Measurements from ENCODE around the gene LRP2. TPM values are rescaled to one million over a fixed set of nuclear protein-coding genes. Genes with fewer than 3 reads are reported as not detected.

Gene LRP2
- total and polyA plus RNA-seq, 2 of the 8 experiments (the other 6 are each of a cell fraction or from before 2014, with no cell fraction given), result 2.0 to 2.9 TPM

- H2BK20ac ChIP-seq (ENCODE audit: low read length), result no peak overlapping the region
- H3K4me1 ChIP-seq (replicated peaks in 1 of 4; ENCODE audit: control insufficient read depth in 3 of 4, insufficient read depth in 4 of 4, low read length in 3 of 4), result peaks cover 0 to 2% (median 0%) of the 10 kb centered on the region in 4 experiments; a peak in 1 of 7 replicates
- no peak overlapping the region for H3K9ac ChIP-seq (replicated peaks in 1 of 4; ENCODE audit: extremely low read depth in 1 of 4, low read depth in 3 of 4, low read length in 3 of 4)
- whole genome bisulfite sequencing, 2 experiments (ENCODE audit: extremely low coverage in 1 of 2, insufficient coverage in 1 of 2, insufficient read length in 1 of 2, insufficient replicate concordance in 2 of 2, low coverage in 1 of 2, low lambda C conversion rate in 2 of 2, missing lambda C conversion rate in 1 of 2), result 89% methylated on average over 4 of the region's 4 CpGs; no CpG with 5 or more reads in 1 of the 2 experiments
- H3K27ac ChIP-seq (ENCODE audit: low read depth, low read length), result no peak overlapping the region
- no peak overlapping the region for H3K4me3 ChIP-seq (ENCODE audit: extremely low read depth in 1 of 4, insufficient read depth in 2 of 4, low read depth in 3 of 4, low read length in 4 of 4)
- no peak overlapping the region for H2BK12ac ChIP-seq (ENCODE audit: low read depth, low read length)
- H2BK5ac ChIP-seq (ENCODE audit: low read depth, low read length), result no peak overlapping the region
- no peak overlapping the region for H4K91ac ChIP-seq (replicated peaks; ENCODE audit: insufficient read length, low read length)
- no peak for DNase-seq (ENCODE audit: low read depth in 1 of 2, low spot score in 2 of 2)
- H3K36me3 ChIP-seq (ENCODE audit: control insufficient read depth in 2 of 4, insufficient read depth in 4 of 4, low read length in 3 of 4), result peaks cover 0 to 4% (median 0%) of the 10 kb centered on the region in 4 experiments; a peak in 1 of 8 replicates
- no peak overlapping the region for H4K8ac ChIP-seq (ENCODE audit: extremely low read depth, insufficient read depth, low read length)
- H3K56ac ChIP-seq (replicated peaks; ENCODE audit: insufficient read length, low read depth, low read length), result no peak overlapping the region
- no peak overlapping the region for H3K23ac ChIP-seq (ENCODE audit: insufficient read length)
- H2AFZ ChIP-seq (ENCODE audit: low read length), result no peak overlapping the region
- ChIA-PET CTCF (ENCODE audit: partially characterized antibody) (interaction anchor here (0.7 to 1.7 kb wide), 2 partner anchors 25 to 136 kb away, joined by 3 to 6 read pairs; no protein-coding TSS in a partner anchor), POLR2A (ENCODE audit: partially characterized antibody) (no interaction called here)
- H2BK120ac ChIP-seq (replicated peaks; ENCODE audit: low read depth, low read length), result no peak overlapping the region
- no peak overlapping the region for H4K5ac ChIP-seq (ENCODE audit: insufficient read length, low read depth, low read length)
- H3K18ac ChIP-seq (ENCODE audit: extremely low read depth, low read length), result no peak overlapping the region
- no peak overlapping the region for H2AK5ac ChIP-seq (ENCODE audit: low read depth, low read length)
- no peak overlapping the region for H3K4ac ChIP-seq (replicated peaks; ENCODE audit: insufficient read length, low read depth, low read length)
- H4K20me1 ChIP-seq (replicated peaks in 1 of 2; ENCODE audit: control insufficient read depth in 1 of 2, insufficient read depth in 2 of 2, low read length in 2 of 2), result peaks cover 0 to 2% of the 10 kb centered on the region in 2 experiments
- H3K4me2 ChIP-seq (ENCODE audit: insufficient read depth in 1 of 2, low read depth in 2 of 2, low read length in 2 of 2), result no peak overlapping the region
- H3K9me3 ChIP-seq (ENCODE audit: insufficient read depth in 2 of 2, low read depth in 1 of 2, low read length in 1 of 2), result no peaks in the 10 kb centered on the region
- no peaks in the 10 kb centered on the region for H3K79me1 ChIP-seq (ENCODE audit: low read depth, low read length)
- H3K27me3 ChIP-seq (replicated peaks in 1 of 4; ENCODE audit: control insufficient read depth in 3 of 4, extremely low read depth in 1 of 4, insufficient read depth in 3 of 4, low read length in 3 of 4), result no peaks in the 10 kb centered on the region
- H2BK15ac ChIP-seq (ENCODE audit: low read length), result no peak overlapping the region
- no peak for FAIRE-seq
- H3K23me2 ChIP-seq (ENCODE audit: low read depth, low read length), result no peaks in the 10 kb centered on the region
- no peak overlapping the region for H3K14ac ChIP-seq (ENCODE audit: insufficient read length)
- no peaks in the 10 kb centered on the region for H3K79me2 ChIP-seq (ENCODE audit: control insufficient read depth in 1 of 2, insufficient read depth in 2 of 2, low read length in 2 of 2)
- no peak for TF ChIP-seq GABPA (IDR thresholded peaks at IDR 0.05; ENCODE audit: borderline replicate concordance, insufficient read depth, low read length)
- TF ChIP-seq POU5F1 (IDR thresholded peaks at IDR 0.05; ENCODE audit: low read depth, low read length), result no peak
- no peak for TF ChIP-seq TBP (IDR thresholded peaks at IDR 0.05; ENCODE audit: low read depth, low read length)
- TF ChIP-seq EP300 (IDR thresholded peaks at IDR 0.05; ENCODE audit: borderline replicate concordance in 1 of 2, low read depth in 2 of 2, low read length in 2 of 2), result no peak
- TF ChIP-seq, protein P1, sequence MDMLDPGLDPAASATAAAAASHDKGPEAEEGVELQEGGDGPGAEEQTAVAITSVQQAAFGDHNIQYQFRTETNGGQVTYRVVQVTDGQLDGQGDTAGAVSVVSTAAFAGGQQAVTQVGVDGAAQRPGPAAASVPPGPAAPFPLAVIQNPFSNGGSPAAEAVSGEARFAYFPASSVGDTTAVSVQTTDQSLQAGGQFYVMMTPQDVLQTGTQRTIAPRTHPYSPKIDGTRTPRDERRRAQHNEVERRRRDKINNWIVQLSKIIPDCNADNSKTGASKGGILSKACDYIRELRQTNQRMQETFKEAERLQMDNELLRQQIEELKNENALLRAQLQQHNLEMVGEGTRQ (IDR thresholded peaks at IDR 0.05; ENCODE audit: low read length), result no peak
- TF ChIP-seq KDM1A (IDR thresholded peaks at IDR 0.05; ENCODE audit: borderline replicate concordance, low read length), result no peak
- no peak for TF ChIP-seq KDM5A (IDR thresholded peaks at IDR 0.05; ENCODE audit: low read length)
- TF ChIP-seq EGR1 (IDR thresholded peaks at IDR 0.05; ENCODE audit: borderline replicate concordance, low read depth, low read length), result no peak
- no peak for TF ChIP-seq RFX5 (IDR thresholded peaks at IDR 0.05; ENCODE audit: borderline replicate concordance, low read depth, low read length)
- TF ChIP-seq MAX (IDR thresholded peaks at IDR 0.05), result no peak
These were observed 115.1 kb downstream of the LRP2 start for GRCh38 chr2:169247211-169247610.

Data from H1 (cell line).